Chondrocyte (in vitro differentiated cells): Measurements from ENCODE around the gene KLHL40. TPM values are rescaled to one million over a fixed set of nuclear protein-coding genes. Genes with fewer than 3 reads are reported as not detected.

ENCODE experiments used
- DNase-seq: peaks from one replicate; pipeline ENCODE4 v3.0.0; 2021; ENCODE audit warnings: mixed read lengths, low spot score
- H3K27ac Mint-ChIP-seq: one replicate; pipeline ENCODE4 v1.8.0; 2021; ENCODE audit warnings: mild to moderate bottlenecking, moderate library complexity, mixed read lengths; ENCODE audit not compliant: unreplicated experiment
- H3K27me3 Mint-ChIP-seq: 2 replicates; pipeline ENCODE4 v1.8.0; 2021; ENCODE audit warnings: low read depth, mixed read lengths
- H3K36me3 Mint-ChIP-seq: 2 replicates; pipeline ENCODE4 v1.8.0; 2021; ENCODE audit warnings: low read depth, mixed read lengths
- H3K4me1 Mint-ChIP-seq: 2 replicates; pipeline ENCODE4 v1.8.0; 2021; ENCODE audit warnings: low read depth, mild to moderate bottlenecking, mixed read lengths
- H3K4me3 Mint-ChIP-seq: one replicate; pipeline ENCODE4 v1.8.0; 2021; ENCODE audit warnings: mild to moderate bottlenecking, moderate library complexity, mixed read lengths; ENCODE audit not compliant: unreplicated experiment
- H3K9me3 Mint-ChIP-seq: 2 replicates; pipeline ENCODE4 v1.8.0; 2021; ENCODE audit warnings: low read depth, mixed read lengths
- total RNA-seq: library from RNA; stranded (reverse); gene quantifications from 3 replicates; pipeline ENCODE4 v1.2.1, GENCODE V29; 2021
- TF ChIP-seq, protein P1 (sequence below): fragments of 200-600 bp; sonication (generic); IDR thresholded peaks from 2 replicates; pipeline ENCODE4 v1.5.0; 2021; ENCODE audit warnings: antibody characterized with exemption, mild to moderate bottlenecking, moderate library complexity

The KLHL40 gene
- total RNA-seq, 1 donor from 2014 or later: not detected

DNA sequence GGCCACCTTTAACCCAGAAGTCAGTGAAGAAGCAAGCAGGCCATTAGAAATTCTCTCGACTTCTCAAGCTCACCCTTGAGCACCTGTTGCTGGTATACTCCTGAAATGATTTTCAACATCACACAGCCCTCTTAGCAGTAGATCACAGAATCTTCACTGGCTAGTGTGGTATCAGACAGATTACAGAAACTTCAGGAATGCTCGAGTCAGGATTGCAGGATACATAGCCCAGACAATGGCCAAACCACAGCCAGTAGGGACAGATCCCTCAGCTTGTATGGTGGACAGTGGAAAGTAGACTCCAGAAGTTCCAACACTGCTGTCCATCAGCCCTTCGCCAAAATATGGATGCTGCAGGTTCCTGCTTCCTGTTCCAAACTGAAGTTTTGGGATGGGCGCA lies 4.5 kb upstream of the KLHL40 start:
- Mint-ChIP-seq H3K27ac (no peak overlapping the region), H3K27me3 (peaks cover 6% of the 10 kb centered on the region), H3K9me3 (peaks cover 17% of the 10 kb centered on the region), H3K4me1 (peaks cover 18% of the 10 kb centered on the region), H3K36me3 (no peaks in the 10 kb centered on the region), H3K4me3 (no peak overlapping the region)
- TF ChIP-seq, protein P1, sequence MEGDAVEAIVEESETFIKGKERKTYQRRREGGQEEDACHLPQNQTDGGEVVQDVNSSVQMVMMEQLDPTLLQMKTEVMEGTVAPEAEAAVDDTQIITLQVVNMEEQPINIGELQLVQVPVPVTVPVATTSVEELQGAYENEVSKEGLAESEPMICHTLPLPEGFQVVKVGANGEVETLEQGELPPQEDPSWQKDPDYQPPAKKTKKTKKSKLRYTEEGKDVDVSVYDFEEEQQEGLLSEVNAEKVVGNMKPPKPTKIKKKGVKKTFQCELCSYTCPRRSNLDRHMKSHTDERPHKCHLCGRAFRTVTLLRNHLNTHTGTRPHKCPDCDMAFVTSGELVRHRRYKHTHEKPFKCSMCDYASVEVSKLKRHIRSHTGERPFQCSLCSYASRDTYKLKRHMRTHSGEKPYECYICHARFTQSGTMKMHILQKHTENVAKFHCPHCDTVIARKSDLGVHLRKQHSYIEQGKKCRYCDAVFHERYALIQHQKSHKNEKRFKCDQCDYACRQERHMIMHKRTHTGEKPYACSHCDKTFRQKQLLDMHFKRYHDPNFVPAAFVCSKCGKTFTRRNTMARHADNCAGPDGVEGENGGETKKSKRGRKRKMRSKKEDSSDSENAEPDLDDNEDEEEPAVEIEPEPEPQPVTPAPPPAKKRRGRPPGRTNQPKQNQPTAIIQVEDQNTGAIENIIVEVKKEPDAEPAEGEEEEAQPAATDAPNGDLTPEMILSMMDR: no peak
- no peak for DNase-seq

DNA sequence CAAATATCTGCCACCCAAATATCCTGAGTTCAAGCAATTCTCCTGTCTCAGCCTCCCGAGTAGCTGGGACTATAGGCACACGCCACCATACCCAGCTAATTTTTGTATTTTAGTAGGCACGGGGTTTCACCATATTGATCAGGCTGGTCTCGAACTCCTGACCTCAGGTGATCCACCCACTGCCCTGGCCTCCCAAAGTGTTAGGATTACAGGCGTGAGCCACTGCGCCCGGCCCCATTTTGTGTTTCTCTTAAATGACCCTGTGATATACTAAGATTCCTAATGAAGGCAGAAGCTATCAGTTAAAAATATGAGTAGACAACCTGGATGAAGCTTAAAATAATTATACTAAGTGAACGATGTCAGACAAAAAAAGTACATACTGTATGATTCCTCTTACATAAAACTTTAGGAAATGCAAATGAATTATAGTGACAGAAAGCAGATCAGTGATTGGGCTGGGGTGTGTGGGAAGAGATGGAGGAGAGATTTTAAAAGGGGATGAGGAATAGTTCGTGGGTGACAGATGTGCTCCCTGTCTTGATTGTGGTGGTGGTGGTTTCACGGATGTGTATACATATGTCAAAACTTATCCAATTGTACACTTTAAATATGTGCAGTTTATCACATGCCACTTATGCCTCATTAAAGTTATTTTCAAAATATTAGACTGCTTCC lies 3.8 kb upstream of the KLHL40 start:
- Mint-ChIP-seq H3K36me3 (no peaks in the 10 kb centered on the region), H3K4me1 (peaks cover 18% of the 10 kb centered on the region), H3K27ac (no peak overlapping the region), H3K4me3 (no peak overlapping the region), H3K27me3 (peaks cover 6% of the 10 kb centered on the region), H3K9me3 (peaks cover 14% of the 10 kb centered on the region)
- TF ChIP-seq, protein P1: no peak
- DNase-seq: no peak

- H3K9me3 Mint-ChIP-seq: peaks cover 6% of the 10 kb centered on the region
- H3K27me3 Mint-ChIP-seq: peaks cover 6% of the 10 kb centered on the region
- no peak overlapping the region for H3K27ac Mint-ChIP-seq
- peaks cover 18% of the 10 kb centered on the region for H3K4me1 Mint-ChIP-seq
- TF ChIP-seq, protein P1: no peak
- no peak overlapping the region for H3K4me3 Mint-ChIP-seq
- H3K36me3 Mint-ChIP-seq: no peaks in the 10 kb centered on the region
- DNase-seq: peak; percentile 36
Observed at GRCh38 chr3:42682301-42683070, 2.9 kb upstream of the KLHL40 start.

DNA sequence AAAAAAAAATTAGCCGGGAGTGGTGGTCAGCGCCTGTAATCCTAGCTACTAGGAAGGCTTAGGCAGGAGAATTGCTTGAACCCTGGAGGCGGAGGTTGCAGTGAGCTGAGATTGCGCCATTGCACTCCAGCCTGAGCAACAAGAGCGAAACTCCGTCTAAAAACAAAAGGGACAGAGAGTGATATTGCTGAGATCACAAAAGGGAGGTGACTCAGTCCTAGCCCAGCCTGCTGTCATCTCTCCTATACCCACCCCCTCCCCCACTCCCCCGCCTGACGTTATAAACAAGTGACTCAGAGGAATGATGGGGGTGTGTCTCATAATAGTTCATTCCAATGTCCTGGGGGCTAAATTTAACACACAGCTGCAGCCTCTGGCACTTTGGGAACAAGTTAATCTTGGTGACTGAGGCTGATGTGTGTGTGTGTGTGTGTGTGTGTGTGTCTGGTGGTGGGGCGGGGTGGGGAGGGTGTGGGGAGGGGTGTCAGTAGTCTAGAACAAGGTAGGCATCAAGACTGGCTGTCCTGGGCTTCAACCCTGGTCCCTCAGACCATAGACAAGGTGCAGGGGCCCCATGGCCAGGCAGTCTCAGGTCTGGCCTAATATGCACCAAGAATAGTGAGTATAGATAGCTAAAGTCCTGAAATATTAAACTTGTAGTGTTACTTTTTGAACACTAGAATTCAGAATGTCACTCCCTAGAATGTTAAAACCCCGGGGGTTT lies 1.3 kb upstream of the KLHL40 start:
- Mint-ChIP-seq H3K27ac (peak overlapping the region; percentile 87), H3K27me3 (peaks cover 6% of the 10 kb centered on the region), H3K36me3 (no peaks in the 10 kb centered on the region), H3K9me3 (no peaks in the 10 kb centered on the region), H3K4me1 (peaks cover 18% of the 10 kb centered on the region), H3K4me3 (no peak overlapping the region)
- TF ChIP-seq, protein P1: no peak
- DNase-seq: no peak

- Mint-ChIP-seq H3K4me1 (peaks cover 18% of the 10 kb centered on the region), H3K27me3 (peaks cover 12% of the 10 kb centered on the region), H3K4me3 (no peak overlapping the region), H3K27ac (no peak overlapping the region), H3K9me3 (no peaks in the 10 kb centered on the region), H3K36me3 (no peaks in the 10 kb centered on the region)
- DNase-seq: peak; percentile 46
- TF ChIP-seq, protein P1: no peak
Observed at GRCh38 chr3:42684632-42685362, 540 bp upstream of the KLHL40 start.
